ENCODE results near the gene RSAD1.

Gene RSAD1

DNA sequence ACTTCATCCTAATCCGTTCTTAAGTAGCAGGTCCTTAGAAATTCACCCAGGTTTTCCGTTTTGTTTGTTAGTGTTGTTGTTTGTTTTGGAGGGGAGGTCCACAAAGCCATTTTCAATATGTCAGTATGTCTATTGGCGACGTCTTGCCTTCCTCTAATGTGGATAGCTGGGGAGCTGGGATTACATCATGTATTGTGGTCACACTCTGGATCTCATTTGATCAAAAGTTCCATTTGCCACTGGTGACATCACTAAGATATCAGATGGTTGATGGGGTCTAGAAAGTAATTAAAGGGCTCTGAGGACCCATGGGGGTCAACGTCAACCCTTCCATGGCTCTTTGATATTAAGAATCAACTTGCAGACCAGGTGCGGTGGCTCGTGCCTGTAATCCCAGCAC, 51.2 kb downstream of the RSAD1 start:
- DNase-seq: no peak
- intact Hi-C loops (cut with DNase I): no loop called here

DNA sequence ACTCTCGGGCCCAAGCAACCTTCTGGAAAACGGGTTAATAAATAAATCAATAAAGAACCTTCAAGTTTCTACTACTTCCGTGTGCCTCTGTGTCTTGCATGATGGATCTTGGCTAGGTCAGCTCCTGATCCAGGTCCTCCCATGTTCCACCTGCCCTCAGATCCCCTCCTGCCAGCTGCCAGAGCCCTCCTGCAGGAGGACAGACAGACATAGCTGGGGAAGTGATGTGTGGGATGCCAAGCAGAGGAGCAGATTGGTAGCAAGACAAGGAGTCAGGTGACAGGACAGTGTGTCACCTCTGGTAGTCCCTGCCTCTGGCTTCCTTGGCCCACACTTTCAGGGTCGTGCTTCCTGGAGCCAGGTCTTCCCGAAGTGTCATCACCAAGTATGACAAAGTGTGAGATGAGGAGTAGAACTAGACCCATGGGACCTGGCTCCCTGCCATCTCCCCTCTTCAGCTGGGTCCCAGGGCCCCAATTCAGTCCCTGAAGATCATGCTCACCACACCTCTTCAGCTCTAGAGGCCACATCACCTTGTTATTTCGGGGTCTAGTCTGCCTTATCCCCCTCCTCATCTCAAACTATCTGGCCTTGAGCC, 52.9 kb downstream of the RSAD1 start:
- no peak for DNase-seq
- intact Hi-C loops (cut with DNase I): no loop called here

DNA sequence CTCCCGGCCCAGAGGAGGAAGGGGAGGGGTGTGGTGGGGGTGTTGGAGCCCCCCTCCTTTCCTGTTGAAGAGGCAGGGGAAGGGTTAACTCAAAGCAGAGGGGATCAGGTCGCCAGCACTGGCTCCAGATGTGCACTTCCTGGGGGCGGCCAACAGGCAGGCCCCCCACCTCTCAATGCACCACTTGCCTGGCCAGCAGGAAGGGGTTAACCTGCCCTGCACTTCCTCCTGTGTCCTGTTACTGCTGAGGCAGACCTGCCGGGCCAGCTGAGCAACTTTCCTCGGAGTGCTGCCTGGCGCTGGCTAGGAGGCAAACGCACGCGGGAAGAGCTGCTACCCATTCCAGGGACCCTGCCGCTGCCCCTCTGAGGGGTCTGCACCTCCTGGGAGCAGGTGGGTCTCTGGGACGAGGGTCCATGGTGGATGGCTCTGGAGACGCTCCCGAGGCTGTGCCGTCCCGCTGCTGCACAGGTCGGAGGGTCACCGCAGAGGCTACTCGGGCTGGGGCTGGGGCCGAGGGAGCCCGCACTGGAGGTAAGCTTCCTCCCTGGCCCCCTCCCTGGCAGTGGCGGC, 53.9 kb downstream of the RSAD1 start, which contains the start of gene EPN3:
Gene EPN3 (plus strand): TSS at position 284 of the 573 bp plus-strand sequence. CDS start 3,822 bp downstream, outside the sequence.
- no peak for DNase-seq
- intact Hi-C loops (cut with DNase I): no loop called here

DNA sequence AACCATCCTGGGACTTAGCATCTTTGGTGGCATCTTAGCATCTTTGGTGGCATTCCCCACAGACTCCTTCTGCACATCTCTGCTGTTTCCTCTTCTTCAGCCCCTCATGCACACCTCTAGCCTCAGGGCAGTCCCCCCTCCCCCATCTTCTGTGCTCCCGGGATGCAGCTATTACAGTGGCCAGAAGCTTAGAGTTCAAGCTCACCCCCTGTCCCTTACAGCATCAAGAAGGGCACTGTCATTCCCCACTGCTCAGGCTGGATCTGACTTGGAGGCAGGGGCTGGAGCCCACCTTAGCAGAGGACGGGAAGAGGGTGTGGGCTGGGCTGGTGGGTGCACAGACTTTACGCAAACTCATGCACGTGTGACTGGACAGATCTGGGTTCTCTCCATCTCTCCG, 54.5 kb downstream of the RSAD1 start:
- no peak for DNase-seq
- intact Hi-C loops (cut with DNase I): no loop called here

DNA sequence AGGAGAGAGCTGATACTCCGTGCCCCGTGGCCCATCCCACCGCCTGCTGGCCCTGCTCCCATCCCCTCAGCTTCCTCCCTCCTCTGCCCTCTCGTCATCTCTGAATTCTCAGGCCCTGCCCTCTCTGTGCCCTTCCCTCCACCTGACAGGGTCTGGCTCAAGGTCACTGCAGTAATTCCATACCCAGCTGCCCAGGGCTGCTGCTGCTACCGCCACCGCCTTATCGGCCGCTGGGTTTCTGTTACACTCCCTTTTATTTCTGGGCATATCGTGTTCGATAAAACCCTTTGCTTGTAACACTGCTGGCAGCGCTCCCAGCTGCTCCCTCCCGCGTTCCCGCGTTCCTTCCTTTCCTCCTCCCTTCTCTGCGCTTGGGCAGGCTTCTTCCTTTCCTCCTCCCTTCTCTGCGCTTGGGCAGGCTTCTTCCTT, 55.1 kb downstream of the RSAD1 start:
- intact Hi-C loops (cut with DNase I): no loop called here
- DNase-seq: peak in 26 of 42 donors; percentile 16 to 67 (median 44)

DNA sequence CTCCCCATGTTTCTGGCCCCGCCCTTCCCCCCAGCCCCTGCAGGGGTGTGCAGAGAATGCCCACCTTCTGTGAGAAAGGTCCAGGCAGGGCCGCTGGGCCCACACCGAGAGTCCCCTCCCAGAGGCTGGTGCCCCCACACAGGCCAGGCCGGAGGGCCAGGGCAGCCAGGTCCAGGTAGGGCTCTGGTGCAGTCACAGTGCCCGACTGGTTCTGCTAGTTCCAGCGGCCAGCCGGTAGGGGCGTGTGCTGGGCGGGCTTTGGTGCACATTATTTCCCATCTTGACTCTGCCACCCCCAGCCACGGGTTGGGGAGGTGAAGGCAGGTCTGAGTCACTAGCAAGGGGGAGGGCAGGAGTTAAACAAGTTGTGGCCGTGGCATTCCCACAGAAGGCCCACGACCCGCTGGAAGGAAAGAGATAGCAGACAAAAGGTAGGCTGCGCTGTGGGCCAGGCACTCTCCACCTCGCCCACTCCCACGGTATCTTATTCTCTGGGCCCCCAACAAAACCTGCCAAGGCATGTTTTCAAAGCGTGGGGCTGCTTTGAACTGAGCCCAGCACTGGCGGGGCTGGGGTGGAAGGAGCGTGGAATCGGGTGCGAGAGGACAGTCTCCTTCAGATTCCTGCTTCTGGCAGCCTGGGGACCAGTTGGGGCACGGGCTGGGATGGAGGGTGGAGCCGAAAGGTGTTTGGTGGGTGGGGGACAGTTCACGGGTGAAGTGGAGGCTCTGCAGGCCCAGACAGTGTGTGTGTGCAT, 55.7 kb downstream of the RSAD1 start:
- peak in 12 of 42 donors; percentile 16 to 67 (median 36) for DNase-seq
- intact Hi-C loops (cut with DNase I): no loop called here

DNA sequence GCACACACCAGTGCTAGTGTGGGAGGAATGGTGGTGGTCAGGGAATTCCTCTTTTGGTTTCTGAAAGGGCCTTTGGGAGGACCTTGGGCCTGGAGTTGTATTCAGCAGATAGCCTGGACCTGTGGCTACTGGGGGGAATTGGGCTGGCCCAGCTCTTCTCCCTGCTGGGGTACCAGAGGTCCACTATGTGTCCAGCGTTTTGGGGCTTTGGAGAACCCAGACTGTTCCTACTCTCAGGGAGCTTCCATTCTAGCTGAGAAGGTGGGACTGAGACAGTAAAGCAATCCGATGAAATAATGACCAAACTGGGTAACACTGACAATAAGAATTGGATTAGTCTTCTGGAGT, 56.3 kb downstream of the RSAD1 start:
- DNase-seq: no peak
- intact Hi-C loops (cut with DNase I): no loop called here

DNA sequence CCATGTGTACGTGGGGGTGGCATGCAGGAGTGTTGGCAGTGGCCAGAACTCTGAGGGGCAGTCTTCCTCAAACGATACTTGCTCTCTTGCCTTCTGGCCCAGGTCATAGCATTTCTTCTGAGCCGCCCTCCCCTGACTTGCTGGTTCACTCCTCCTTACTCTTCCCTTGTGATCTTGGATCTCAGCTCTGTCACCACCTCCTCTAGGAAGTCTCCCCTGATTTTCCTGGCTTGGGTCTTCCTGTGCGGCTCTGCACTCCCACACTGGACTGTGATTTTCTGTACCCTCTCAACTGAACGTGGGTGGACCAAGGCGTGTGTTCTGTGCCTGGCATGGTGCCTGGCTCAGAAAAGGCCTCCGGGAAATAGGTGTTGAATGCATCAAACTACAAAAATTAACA, 56.7 kb downstream of the RSAD1 start:
- DNase-seq: peak in 1 of 42 donors; percentile 38
- intact Hi-C loops (cut with DNase I): no loop called here

Measured in head of caudate nucleus (tissue), 42 donors.